ENCODE results near the gene TLE3. TPM values are rescaled to one million over a fixed set of nuclear protein-coding genes. Genes with fewer than 3 reads are reported as not detected.

The TLE3 gene
- total and polyA plus RNA-seq, 2 of the 13 experiments (the other 11 are each of a cell fraction or from before 2014, with no cell fraction given), result 11.9 to 13.8 TPM

DNA sequence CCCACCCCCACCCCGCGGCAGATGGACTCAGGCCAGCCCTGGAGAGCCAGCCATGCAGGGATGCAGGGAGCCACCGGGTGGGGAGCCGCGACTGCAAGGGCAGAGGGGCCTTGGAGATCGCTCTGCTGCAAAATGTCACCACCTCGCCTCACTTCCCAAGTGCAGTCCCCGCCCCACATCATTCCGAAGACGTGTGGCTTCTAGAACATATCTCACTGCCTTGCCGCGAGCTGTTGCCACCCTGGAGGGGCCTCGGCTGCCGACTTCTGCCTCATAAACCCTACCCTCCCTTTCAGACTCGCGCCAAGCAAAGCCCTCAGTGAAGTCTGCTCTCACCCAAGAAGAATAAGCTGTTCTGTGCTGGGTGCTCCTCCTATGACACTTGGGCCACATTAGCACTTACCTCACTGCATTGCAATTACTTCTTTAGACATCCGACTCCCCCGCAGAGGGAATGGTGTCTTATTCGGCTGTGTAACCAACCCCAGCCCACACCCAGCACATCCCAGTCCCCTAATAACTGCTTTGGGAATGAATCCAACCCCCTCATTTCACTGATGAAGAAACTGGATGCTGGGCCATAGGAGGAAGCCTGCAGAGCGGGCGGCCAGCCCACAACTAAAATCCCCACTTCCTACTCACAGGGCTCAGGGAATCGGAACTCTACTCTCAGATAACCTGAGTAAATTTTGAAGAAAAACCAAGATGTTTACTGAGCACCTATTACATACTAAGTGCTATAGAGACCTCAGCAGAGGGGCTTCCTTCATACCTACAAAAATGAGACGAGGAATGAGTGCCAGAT, 8.6 kb downstream of the TLE3 start (continued):
- TF ChIP-seq, protein P1, sequence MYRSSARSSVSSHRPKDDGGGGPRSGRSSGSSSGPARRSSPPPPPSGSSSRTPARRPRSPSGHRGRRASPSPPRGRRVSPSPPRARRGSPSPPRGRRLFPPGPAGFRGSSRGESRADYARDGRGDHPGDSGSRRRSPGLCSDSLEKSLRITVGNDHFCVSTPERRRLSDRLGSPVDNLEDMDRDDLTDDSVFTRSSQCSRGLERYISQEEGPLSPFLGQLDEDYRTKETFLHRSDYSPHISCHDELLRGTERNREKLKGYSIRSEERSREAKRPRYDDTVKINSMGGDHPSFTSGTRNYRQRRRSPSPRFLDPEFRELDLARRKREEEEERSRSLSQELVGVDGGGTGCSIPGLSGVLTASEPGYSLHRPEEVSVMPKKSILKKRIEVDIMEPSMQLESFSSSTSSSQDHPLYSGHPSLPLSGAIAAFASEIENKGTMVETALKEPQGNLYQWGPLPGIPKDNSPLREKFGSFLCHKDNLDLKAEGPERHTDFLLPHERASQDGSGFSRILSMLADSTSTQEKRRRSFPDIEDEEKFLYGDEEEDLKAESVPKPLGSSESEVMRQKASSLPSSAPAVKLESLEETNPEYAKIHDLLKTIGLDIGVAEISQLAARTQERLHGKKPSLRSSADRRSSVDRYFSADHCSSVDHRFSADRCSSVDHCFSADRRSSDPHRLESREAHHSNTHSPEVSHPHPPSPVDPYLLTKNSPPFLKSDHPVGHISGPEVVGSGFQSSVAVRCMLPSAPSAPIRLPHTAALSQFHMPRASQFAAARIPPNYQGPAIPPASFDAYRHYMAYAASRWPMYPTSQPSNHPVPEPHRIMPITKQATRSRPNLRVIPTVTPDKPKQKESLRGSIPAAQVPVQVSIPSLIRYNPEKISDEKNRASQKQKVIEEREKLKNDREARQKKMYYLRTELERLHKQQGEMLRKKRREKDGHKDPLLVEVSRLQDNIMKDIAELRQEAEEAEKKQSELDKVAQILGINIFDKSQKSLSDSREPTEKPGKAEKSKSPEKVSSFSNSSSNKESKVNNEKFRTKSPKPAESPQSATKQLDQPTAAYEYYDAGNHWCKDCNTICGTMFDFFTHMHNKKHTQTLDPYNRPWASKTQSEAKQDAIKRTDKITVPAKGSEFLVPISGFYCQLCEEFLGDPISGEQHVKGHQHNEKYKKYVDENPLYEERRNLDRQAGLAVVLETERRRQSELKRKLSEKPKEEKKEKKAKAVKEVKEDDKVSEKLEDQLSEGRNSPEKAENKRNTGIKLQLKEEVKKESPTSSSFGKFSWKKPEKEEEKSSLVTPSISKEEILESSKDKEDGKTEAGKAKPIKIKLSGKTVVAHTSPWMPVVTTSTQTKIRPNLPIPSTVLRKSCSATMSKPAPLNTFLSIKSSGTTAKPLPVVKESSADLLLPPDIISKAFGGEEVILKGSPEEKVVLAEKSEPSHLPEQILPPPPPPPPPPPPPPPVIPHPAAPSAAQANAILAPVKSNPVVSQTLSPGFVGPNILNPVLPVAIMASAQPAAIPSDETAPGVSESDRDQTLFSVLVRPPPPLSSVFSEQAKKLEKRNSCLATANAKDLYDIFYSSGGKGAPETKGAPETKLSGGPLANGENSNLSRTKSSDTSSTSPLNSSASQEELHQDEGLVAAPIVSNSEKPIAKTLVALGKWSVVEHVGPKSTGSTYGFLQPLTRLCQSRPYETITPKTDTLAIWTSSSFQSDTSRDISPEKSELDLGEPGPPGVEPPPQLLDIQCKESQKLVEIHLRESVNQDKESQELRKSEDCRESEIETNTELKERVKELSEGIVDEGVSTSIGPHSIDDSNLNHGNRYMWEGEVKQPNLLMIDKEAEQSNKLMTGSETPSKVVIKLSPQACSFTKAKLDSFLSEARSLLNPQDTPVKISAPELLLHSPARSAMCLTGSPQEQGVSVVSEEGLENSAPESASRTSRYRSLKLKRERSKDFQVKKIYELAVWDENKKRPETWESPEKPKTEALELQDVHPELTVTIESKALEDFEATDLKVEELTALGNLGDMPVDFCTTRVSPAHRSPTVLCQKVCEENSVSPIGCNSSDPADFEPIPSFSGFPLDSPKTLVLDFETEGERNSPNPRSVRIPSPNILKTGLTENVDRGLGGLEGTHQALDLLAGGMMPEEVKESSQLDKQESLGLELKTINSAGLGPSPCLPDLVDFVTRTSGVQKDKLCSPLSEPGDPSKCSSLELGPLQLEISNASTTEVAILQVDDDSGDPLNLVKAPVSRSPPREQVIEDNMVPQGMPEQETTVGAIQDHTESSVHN (CRISPR knock-in tag; IDR thresholded peaks at IDR 0.05), result no peak
- no peak for TF ChIP-seq CBX5 (CRISPR knock-in tag; IDR thresholded peaks at IDR 0.05; ENCODE audit: borderline replicate concordance)
- TF ChIP-seq MIER3 (CRISPR knock-in tag; IDR thresholded peaks at IDR 0.05; ENCODE audit: borderline replicate concordance), result no peak
